ENCODE results near the gene SFN.
A peak's percentile ranks its signal among the peaks of the same experiment; 100 is the strongest.
"Not testable (repeated sequence)": the region's sequence is repeated elsewhere in the genome, so short reads cannot be mapped to it uniquely, and the experiment has no call there.

The SFN gene

DNA sequence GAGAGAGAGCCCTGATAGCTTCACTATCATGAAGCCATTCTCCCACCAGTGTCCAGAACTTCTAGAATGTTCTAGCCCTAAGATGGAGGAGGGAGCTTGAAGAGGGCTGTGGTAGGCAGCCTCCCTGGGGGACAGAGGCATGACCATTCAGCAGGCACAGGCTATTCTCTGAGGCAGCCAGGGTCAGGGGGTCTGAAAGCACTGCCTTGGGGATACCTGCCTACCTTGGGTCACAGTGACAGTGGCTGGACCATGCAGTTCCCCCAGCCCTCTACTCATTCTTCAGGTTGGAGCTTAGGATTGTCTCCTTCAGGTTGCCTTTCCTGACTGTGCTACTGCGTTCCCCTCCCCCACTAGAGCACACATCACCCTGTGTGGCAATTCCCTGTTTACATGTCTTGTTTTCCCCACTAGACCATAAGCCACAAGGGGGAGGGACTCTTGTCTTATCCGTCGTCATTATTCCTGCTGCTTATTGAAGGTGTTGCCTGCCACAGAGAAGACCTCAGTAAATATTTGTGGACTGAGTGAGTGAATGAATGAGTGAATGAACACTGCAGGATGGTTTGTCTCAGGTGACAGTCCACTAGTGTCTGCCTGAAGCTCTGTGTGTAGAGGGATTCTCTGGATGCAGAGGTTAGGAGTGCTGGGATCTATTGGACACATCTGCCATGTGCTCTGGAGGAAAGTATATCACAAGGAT, 31.3 kb upstream of the SFN start:
- H3K27ac ChIP-seq (ENCODE audit: low read depth, low read length) = no peak overlapping the region
- H3K79me2 ChIP-seq (ENCODE audit: control insufficient read depth, low read length) = peaks cover 44% of the 10 kb centered on the region
- H3K4me2 ChIP-seq (ENCODE audit: low read length) = no peak overlapping the region
- H3K4me3 ChIP-seq (ENCODE audit: low read length) = no peak overlapping the region
- H4K20me1 ChIP-seq (ENCODE audit: control insufficient read depth, insufficient read depth, low read depth, low read length) = no peaks in the 10 kb centered on the region
- H3K9me2 ChIP-seq (replicated peaks; ENCODE audit: control insufficient read depth, low read length) = no peaks in the 10 kb centered on the region
- no peaks in the 10 kb centered on the region for H3K9me3 ChIP-seq (ENCODE audit: control insufficient read depth, insufficient read depth, low read length)
- TF ChIP-seq, protein P1, sequence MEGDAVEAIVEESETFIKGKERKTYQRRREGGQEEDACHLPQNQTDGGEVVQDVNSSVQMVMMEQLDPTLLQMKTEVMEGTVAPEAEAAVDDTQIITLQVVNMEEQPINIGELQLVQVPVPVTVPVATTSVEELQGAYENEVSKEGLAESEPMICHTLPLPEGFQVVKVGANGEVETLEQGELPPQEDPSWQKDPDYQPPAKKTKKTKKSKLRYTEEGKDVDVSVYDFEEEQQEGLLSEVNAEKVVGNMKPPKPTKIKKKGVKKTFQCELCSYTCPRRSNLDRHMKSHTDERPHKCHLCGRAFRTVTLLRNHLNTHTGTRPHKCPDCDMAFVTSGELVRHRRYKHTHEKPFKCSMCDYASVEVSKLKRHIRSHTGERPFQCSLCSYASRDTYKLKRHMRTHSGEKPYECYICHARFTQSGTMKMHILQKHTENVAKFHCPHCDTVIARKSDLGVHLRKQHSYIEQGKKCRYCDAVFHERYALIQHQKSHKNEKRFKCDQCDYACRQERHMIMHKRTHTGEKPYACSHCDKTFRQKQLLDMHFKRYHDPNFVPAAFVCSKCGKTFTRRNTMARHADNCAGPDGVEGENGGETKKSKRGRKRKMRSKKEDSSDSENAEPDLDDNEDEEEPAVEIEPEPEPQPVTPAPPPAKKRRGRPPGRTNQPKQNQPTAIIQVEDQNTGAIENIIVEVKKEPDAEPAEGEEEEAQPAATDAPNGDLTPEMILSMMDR (IDR thresholded peaks at IDR 0.05; ENCODE audit: low read depth, low read length, poor library complexity, severe bottlenecking) = no peak
- TF ChIP-seq EZH2phosphoT487 (IDR thresholded peaks at IDR 0.05; ENCODE audit: borderline replicate concordance, low read length) = no peak
- peaks cover 48% of the 10 kb centered on the region for H3K4me1 ChIP-seq (ENCODE audit: control insufficient read depth, low read length)
- peaks cover 55% of the 10 kb centered on the region for H3K36me3 ChIP-seq (ENCODE audit: control insufficient read depth, low read length)
- no peaks in the 10 kb centered on the region for H3K27me3 ChIP-seq (ENCODE audit: control insufficient read depth, low read length)
- H3F3A ChIP-seq (ENCODE audit: control insufficient read depth, insufficient read depth) = peaks cover 10% of the 10 kb centered on the region; the same call in 1 of the 2 replicates

DNA sequence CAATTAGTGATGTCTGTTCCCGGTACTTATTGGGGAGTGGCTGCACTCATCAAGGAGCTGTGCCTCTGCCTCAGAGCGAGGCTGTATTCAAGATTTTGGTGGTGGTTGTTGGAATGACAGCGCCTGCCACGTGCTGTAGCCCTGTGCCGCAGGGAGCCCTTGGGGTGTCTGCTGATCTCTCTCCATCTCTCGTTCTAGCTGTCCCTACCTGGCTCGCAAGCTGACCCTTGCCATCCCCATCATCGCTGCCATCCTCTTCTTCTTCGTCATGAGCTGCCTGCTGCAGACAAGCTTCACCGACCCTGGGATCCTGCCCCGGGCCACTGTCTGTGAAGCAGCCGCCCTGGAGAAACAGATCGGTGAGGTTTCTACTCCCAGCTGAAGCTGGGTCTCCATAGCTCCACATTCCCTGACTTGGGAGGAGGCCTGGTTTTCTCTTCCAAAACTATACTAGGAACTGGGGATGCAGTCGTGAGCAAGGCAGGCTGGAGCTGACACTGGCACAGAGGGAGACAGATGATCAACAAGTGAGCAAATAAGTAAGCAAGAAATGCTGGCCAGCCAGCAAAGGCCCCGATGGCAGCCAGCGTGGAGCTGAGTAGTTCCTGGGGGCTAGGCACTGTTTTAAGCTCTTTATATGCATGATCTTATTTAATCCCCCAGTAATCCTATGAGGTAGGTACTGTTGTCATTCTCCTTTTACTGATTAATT, 30.5 kb upstream of the SFN start:
- Histone ChIP-seq H3K4me1 (ENCODE audit: control insufficient read depth, low read length) (peaks cover 46% of the 10 kb centered on the region), H3K79me2 (ENCODE audit: control insufficient read depth, low read length) (peaks cover 38% of the 10 kb centered on the region), H3K9me2 (replicated peaks; ENCODE audit: control insufficient read depth, low read length) (no peaks in the 10 kb centered on the region), H3K36me3 (ENCODE audit: control insufficient read depth, low read length) (peaks cover 55% of the 10 kb centered on the region), H3K4me3 (ENCODE audit: low read length) (no peak overlapping the region), H4K20me1 (ENCODE audit: control insufficient read depth, insufficient read depth, low read depth, low read length) (no peaks in the 10 kb centered on the region), H3F3A (ENCODE audit: control insufficient read depth, insufficient read depth) (peaks cover 10% of the 10 kb centered on the region; the same call in 1 of the 2 replicates), H3K4me2 (ENCODE audit: low read length) (peak overlapping the region; percentile 62; the same call in 1 of the 2 replicates), H3K27ac (ENCODE audit: low read depth, low read length) (peak overlapping the region; percentile 77), H3K9me3 (ENCODE audit: control insufficient read depth, insufficient read depth, low read length) (no peaks in the 10 kb centered on the region), H3K27me3 (ENCODE audit: control insufficient read depth, low read length) (no peaks in the 10 kb centered on the region)
- TF ChIP-seq, protein P1 (IDR thresholded peaks at IDR 0.05; ENCODE audit: low read depth, low read length, poor library complexity, severe bottlenecking) = no peak
- TF ChIP-seq EZH2phosphoT487 (IDR thresholded peaks at IDR 0.05; ENCODE audit: borderline replicate concordance, low read length) = no peak

DNA sequence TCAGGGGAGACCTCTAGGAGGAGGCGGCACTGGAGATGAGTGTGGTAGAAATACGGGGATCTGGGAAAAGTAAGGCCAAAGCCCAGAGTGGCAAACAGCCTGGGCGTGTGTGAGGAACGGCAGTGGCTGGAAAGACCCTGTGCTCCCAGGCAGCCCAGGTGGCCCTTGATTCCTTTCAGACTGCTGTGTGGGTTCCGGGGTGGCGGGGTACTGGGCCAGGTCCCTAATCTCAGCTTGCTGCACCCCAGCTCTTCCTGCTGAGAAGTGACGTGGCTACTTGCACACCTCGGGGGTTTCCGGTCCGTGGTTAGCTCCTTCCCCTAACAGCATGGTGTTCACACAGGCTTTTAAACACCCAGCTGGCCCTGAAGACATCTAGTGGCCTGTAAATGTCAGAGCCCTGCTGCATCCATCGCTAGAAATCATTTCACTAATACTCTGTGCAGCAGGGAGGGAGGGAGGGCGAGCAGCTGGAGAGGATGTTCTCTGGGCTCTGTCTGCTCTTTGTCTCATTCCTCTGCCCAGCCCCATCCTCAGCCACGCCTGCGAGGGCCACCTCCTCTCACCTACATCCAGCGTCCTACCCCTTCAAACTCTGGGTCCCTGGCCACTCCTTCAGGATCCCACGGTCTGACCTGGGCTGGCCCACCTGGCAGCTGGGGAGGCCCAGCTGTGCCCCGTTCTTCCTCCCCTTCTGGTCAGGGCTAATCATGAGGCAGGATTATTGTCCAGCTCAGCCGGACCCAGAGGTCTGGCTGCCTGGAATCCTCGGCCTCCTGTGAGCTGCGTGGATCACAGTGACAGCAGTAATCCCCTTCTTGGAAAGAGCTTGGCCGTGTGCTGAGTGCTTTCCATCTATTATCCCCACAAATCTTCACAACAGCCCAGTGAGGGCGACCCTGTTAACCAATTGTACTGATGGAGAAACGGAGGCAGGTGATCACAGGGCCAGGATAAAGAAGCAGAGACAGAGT, 29.2 kb upstream of the SFN start:
- Histone ChIP-seq H3K4me2 (ENCODE audit: low read length) (peak overlapping the region; percentile 62), H3K27ac (ENCODE audit: low read depth, low read length) (peak overlapping the region; percentile 77), H3F3A (ENCODE audit: control insufficient read depth, insufficient read depth) (peaks cover 10% of the 10 kb centered on the region; the same call in 1 of the 2 replicates), H3K9me3 (ENCODE audit: control insufficient read depth, insufficient read depth, low read length) (no peaks in the 10 kb centered on the region), H3K4me3 (ENCODE audit: low read length) (peak overlapping the region; percentile 58), H3K79me2 (ENCODE audit: control insufficient read depth, low read length) (peaks cover 26% of the 10 kb centered on the region), H3K9me2 (replicated peaks; ENCODE audit: control insufficient read depth, low read length) (no peaks in the 10 kb centered on the region), H3K36me3 (ENCODE audit: control insufficient read depth, low read length) (peaks cover 58% of the 10 kb centered on the region), H3K4me1 (ENCODE audit: control insufficient read depth, low read length) (peaks cover 38% of the 10 kb centered on the region), H3K27me3 (ENCODE audit: control insufficient read depth, low read length) (no peaks in the 10 kb centered on the region), H4K20me1 (ENCODE audit: control insufficient read depth, insufficient read depth, low read depth, low read length) (no peaks in the 10 kb centered on the region)
- no peak for TF ChIP-seq EZH2phosphoT487 (IDR thresholded peaks at IDR 0.05; ENCODE audit: borderline replicate concordance, low read length)
- TF ChIP-seq, protein P1 (IDR thresholded peaks at IDR 0.05; ENCODE audit: low read depth, low read length, poor library complexity, severe bottlenecking) = peak; percentile 37

DNA sequence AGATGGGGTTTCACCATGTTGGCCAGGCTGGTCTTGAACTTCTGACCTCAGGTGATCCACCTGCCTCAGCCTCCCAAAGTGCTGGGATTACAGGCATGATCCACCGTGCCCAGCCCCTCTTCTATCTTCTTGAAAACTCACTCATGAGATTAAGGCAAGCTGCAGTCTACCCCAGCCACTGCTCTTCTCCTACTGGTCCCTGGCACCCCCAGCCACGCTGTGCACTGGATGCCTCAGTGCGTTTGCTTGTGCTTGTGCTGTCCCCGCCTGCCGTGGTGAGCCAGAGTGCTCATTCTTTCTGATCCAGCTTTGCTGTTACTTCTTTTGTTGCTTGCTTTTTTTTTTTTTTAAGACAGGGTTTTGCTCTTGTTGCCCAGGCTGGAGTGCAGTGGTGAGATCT, 25.3 kb upstream of the SFN start:
- H3K27ac ChIP-seq (ENCODE audit: low read depth, low read length); H3K4me2 ChIP-seq (ENCODE audit: low read length); H3F3A ChIP-seq (ENCODE audit: control insufficient read depth, insufficient read depth); H3K27me3 ChIP-seq (ENCODE audit: control insufficient read depth, low read length); H3K4me3 ChIP-seq (ENCODE audit: low read length); H3K79me2 ChIP-seq (ENCODE audit: control insufficient read depth, low read length); H3K9me3 ChIP-seq (ENCODE audit: control insufficient read depth, insufficient read depth, low read length); H3K9me2 ChIP-seq (replicated peaks; ENCODE audit: control insufficient read depth, low read length); H4K20me1 ChIP-seq (ENCODE audit: control insufficient read depth, insufficient read depth, low read depth, low read length): not testable (repeated sequence)
- Histone ChIP-seq H3K36me3 (ENCODE audit: control insufficient read depth, low read length) (peaks cover 57% of the 10 kb centered on the region), H3K4me1 (ENCODE audit: control insufficient read depth, low read length) (peaks cover 28% of the 10 kb centered on the region)

Data from DOHH2 (cell line).